ENCODE results near the gene RABGAP1.

GRCh38 chr9:123090198-123090896, 149.5 kb downstream of the RABGAP1 start:
- TF ChIP-seq POLR2A (IDR thresholded peaks at IDR 0.05; ENCODE audit: low read length) (no peak), GATA1 (IDR thresholded peaks at IDR 0.05; ENCODE audit: low read depth, low read length) (no peak)

All from erythroblast (primary cell).